22Rv1 (cell line): ENCODE measurements around the gene GAS7.

Experiments used
- ZFX ChIP-seq: fragments of 450-650 bp; IDR thresholded peaks from 2 replicates; pipeline ENCODE4 v1.6.1; 2017; ENCODE audit warnings: antibody characterized with exemption, borderline replicate concordance
- TF ChIP-seq, protein P1 (sequence below): fragments of 450-650 bp; IDR thresholded peaks from 2 replicates; pipeline ENCODE4 v1.5.1; 2017; ENCODE audit warnings: mild to moderate bottlenecking

DNA sequence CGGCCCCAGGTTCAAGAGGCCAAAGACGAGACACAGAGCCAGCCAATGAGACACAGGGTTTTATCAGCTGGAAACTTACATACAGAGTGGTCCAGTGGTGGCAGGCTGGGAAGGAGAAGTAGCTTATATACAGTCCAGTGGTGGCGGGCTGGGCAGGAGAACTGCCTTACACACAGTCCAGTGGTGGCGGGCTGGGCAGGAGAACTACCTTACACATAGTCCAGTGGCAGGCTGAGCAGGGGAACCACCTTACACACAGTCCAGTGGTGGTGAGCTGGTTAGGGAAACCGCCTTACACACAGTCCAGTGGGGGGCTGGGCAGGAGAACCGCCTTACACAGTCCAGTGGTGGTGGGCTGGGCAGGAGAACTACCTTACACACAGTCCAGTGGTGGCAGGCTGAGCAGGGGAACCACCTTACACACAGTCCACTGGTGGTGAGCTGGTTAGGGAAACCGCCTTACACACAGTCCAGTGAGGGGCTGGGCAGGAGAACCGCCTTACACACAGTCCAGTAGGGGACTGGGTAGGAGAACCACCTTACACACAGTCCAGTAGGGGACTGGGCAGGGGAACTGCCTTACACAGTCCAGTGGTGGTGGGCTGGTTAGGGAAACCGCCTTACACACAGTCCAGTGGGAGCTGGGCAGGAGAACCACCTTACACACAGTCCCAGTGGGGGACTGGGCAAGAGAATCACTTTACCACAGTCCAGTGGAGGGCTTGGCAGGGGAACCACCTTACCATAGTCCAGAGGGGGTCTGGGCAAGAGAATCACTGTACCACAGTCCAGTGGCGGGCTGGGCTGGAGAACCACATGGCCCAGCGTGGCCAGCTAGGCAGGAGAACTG lies 90.9 kb downstream of the GAS7 start:
- TF ChIP-seq, protein P1, sequence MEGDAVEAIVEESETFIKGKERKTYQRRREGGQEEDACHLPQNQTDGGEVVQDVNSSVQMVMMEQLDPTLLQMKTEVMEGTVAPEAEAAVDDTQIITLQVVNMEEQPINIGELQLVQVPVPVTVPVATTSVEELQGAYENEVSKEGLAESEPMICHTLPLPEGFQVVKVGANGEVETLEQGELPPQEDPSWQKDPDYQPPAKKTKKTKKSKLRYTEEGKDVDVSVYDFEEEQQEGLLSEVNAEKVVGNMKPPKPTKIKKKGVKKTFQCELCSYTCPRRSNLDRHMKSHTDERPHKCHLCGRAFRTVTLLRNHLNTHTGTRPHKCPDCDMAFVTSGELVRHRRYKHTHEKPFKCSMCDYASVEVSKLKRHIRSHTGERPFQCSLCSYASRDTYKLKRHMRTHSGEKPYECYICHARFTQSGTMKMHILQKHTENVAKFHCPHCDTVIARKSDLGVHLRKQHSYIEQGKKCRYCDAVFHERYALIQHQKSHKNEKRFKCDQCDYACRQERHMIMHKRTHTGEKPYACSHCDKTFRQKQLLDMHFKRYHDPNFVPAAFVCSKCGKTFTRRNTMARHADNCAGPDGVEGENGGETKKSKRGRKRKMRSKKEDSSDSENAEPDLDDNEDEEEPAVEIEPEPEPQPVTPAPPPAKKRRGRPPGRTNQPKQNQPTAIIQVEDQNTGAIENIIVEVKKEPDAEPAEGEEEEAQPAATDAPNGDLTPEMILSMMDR, result no peak
- no peak for TF ChIP-seq ZFX
